Right lobe of liver (tissue), 4 donors: Measurements from ENCODE around the gene DNAJC10.

Experiments used
- POLR2A ChIP-seq: fragments of 450-650 bp; IDR thresholded peaks from one replicate; pipeline ENCODE4 v1.6.1; 2017; ENCODE audit warnings: antibody characterized with exemption, mild to moderate bottlenecking
- TF ChIP-seq, protein P1 (sequence below), 4 donors: fragments of 200-600 bp in 3 of 4; fragments of 450-650 bp in 1 of 4; IDR thresholded peaks; one replicate each; pipeline versions ENCODE4 v1.5.1 to v1.8.0; 2016 to 2022; ENCODE audit warnings: antibody characterized with exemption in 4 of 4, mild to moderate bottlenecking in 2 of 4
- donor health status: DM: no; HTN: no; CAD: no.
- donor health status: DM: no; HTN: no; CAD: no.
- donor health status: DM: no; HTN: yes; CAD: no.

DNA sequence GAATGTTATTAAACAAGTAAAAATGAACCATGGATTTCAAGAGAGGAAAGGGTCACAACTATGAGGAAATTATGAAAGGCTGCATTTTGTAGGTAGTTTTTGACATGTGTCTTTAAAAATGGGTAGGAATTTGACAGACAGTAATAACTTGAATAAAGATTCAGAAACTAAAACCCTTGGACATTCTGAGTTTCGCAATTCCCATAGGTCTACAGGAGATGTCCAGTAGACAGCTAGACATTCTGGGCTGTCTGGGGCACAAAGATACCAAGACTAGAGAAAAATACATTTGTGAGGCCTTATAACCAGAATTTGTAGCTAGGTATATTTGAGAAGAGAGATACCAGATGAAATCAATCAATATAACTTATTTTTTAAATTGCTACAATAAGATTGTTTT lies 42.3 kb downstream of the DNAJC10 start:
- TF ChIP-seq, protein P1, sequence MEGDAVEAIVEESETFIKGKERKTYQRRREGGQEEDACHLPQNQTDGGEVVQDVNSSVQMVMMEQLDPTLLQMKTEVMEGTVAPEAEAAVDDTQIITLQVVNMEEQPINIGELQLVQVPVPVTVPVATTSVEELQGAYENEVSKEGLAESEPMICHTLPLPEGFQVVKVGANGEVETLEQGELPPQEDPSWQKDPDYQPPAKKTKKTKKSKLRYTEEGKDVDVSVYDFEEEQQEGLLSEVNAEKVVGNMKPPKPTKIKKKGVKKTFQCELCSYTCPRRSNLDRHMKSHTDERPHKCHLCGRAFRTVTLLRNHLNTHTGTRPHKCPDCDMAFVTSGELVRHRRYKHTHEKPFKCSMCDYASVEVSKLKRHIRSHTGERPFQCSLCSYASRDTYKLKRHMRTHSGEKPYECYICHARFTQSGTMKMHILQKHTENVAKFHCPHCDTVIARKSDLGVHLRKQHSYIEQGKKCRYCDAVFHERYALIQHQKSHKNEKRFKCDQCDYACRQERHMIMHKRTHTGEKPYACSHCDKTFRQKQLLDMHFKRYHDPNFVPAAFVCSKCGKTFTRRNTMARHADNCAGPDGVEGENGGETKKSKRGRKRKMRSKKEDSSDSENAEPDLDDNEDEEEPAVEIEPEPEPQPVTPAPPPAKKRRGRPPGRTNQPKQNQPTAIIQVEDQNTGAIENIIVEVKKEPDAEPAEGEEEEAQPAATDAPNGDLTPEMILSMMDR (IDR thresholded peaks at IDR 0.05), result no peak
- TF ChIP-seq POLR2A, result no peak
